Measurements from ENCODE around the gene PCDH9.

DNA sequence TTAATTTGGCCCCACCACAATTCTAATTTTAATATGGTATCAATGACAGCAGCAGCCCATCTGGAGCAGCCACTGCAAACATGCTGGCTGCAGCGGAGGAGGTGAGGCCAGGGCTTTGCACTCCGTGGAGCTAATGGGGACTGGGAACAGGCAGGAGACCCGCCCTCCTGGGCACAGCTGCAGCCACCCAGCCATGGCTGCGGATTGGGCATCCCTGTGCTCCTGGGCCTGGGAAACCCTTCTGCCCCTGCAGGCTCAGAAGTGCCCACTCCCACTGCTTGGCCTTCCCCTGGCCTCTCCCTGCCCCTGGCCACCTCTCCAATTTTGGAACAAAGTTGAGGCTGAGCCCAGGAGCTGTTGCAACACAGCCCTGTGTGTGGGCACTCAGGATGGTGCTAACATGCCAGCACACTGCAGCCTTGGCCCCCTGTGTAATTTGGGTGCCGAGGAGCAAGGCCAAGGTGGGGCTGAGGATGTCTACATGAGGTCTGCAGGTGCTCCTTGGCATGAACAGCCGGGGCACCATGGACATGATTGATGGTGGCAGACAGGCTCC, 123.6 kb downstream of the PCDH9 start:
- TF ChIP-seq, protein P1, sequence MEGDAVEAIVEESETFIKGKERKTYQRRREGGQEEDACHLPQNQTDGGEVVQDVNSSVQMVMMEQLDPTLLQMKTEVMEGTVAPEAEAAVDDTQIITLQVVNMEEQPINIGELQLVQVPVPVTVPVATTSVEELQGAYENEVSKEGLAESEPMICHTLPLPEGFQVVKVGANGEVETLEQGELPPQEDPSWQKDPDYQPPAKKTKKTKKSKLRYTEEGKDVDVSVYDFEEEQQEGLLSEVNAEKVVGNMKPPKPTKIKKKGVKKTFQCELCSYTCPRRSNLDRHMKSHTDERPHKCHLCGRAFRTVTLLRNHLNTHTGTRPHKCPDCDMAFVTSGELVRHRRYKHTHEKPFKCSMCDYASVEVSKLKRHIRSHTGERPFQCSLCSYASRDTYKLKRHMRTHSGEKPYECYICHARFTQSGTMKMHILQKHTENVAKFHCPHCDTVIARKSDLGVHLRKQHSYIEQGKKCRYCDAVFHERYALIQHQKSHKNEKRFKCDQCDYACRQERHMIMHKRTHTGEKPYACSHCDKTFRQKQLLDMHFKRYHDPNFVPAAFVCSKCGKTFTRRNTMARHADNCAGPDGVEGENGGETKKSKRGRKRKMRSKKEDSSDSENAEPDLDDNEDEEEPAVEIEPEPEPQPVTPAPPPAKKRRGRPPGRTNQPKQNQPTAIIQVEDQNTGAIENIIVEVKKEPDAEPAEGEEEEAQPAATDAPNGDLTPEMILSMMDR (IDR thresholded peaks at IDR 0.05; ENCODE audit: insufficient read depth, low read length, poor library complexity, severe bottlenecking) = no peak
- TF ChIP-seq EZH2phosphoT487 (conservative IDR thresholded peaks at IDR 0.05; ENCODE audit: low read length) = no peak

Measured in SU-DHL-6 (cell line).